HG03521 (cell line): ENCODE data around the gene SORCS3.

Source experiments
- ATAC-seq: cut with Tn5 transposase; IDR thresholded peaks from one replicate; pipeline ENCODE4 v1.9.1; 2021; ENCODE audit warnings: mild to moderate bottlenecking, moderate library complexity; ENCODE audit not compliant: unreplicated experiment

The SORCS3 gene

GRCh38 chr10:105073999-105074398 is 432.9 kb downstream of the SORCS3 start:
- no peak for ATAC-seq

- ATAC-seq: no peak
Observed at GRCh38 chr10:105075031-105075430, 433.9 kb downstream of the SORCS3 start.

- ATAC-seq: no peak
Observed at GRCh38 chr10:105085980-105086379, 444.9 kb downstream of the SORCS3 start.

GRCh38 chr10:105094048-105094447 is 453.0 kb downstream of the SORCS3 start:
- ATAC-seq: no peak

GRCh38 chr10:105096316-105096715 is 455.2 kb downstream of the SORCS3 start:
- no peak for ATAC-seq

GRCh38 chr10:105102977-105103376 is 461.9 kb downstream of the SORCS3 start:
- no peak for ATAC-seq

- no peak for ATAC-seq
Observed at GRCh38 chr10:105104297-105104696, 463.2 kb downstream of the SORCS3 start.

GRCh38 chr10:105109164-105109563 is 468.1 kb downstream of the SORCS3 start:
- no peak for ATAC-seq

GRCh38 chr10:105112862-105113261 is 471.8 kb downstream of the SORCS3 start:
- ATAC-seq: no peak

- no peak for ATAC-seq
Observed at GRCh38 chr10:105113666-105114065, 472.6 kb downstream of the SORCS3 start.

- ATAC-seq: no peak
Observed at GRCh38 chr10:105121743-105122142, 480.7 kb downstream of the SORCS3 start.

- no peak for ATAC-seq
Observed at GRCh38 chr10:105128111-105128510, 487.0 kb downstream of the SORCS3 start.

- no peak for ATAC-seq
Observed at GRCh38 chr10:105138358-105138757, 497.3 kb downstream of the SORCS3 start.

GRCh38 chr10:105139363-105139896 is 498.3 kb downstream of the SORCS3 start:
- ATAC-seq: no peak

- ATAC-seq: no peak
Observed at GRCh38 chr10:105140600-105140999, 499.5 kb downstream of the SORCS3 start.

GRCh38 chr10:105145711-105146110 is 504.6 kb downstream of the SORCS3 start:
- no peak for ATAC-seq

GRCh38 chr10:105146436-105146835 is 505.3 kb downstream of the SORCS3 start:
- no peak for ATAC-seq

- no peak for ATAC-seq
Observed at GRCh38 chr10:105148456-105148855, 507.4 kb downstream of the SORCS3 start.

GRCh38 chr10:105148921-105149320 is 507.8 kb downstream of the SORCS3 start:
- ATAC-seq: no peak

GRCh38 chr10:105149371-105149891 is 508.3 kb downstream of the SORCS3 start:
- no peak for ATAC-seq

- ATAC-seq: no peak
Observed at GRCh38 chr10:105150259-105150880, 509.3 kb downstream of the SORCS3 start.

GRCh38 chr10:105154736-105155135 is 513.6 kb downstream of the SORCS3 start:
- ATAC-seq: no peak

GRCh38 chr10:105159268-105159667 is 518.2 kb downstream of the SORCS3 start:
- ATAC-seq: no peak
